GM20000 (cell line): ENCODE results near the gene SIGLEC9.

Experiments
- DNase-seq: peaks from one replicate; pipeline ENCODE4 v3.0.0; 2012; ENCODE audit warnings: low spot score
- TF ChIP-seq, protein P1 (sequence below): IDR thresholded peaks from 2 replicates; pipeline ENCODE4 v1.5.1; 2012; ENCODE audit warnings: mild to moderate bottlenecking, control low read depth; ENCODE audit errors: extremely low read depth, missing control alignments

Gene SIGLEC9

DNA sequence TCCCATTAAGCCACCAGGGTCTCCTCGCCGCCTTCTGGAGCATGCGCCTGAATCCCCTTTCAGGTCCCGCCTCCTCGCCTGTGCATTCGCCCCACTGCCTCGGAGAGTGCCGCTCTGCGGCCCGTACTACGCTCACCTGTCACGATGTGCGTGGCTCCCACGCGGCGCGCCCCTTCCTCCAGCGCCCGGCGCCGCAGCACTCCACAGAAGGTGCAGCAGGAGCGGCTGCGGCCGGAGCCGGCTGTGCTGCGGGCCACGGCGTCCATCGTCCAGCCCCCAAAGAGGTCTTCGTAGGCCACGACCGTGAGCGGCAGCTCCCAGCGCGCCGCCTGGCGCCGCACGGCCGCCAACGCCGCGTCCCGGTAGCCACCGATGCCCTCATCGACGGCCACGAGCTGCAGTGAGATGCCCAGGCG is 20.8 kb upstream of the SIGLEC9 start:
- DNase-seq: no peak
- TF ChIP-seq, protein P1, sequence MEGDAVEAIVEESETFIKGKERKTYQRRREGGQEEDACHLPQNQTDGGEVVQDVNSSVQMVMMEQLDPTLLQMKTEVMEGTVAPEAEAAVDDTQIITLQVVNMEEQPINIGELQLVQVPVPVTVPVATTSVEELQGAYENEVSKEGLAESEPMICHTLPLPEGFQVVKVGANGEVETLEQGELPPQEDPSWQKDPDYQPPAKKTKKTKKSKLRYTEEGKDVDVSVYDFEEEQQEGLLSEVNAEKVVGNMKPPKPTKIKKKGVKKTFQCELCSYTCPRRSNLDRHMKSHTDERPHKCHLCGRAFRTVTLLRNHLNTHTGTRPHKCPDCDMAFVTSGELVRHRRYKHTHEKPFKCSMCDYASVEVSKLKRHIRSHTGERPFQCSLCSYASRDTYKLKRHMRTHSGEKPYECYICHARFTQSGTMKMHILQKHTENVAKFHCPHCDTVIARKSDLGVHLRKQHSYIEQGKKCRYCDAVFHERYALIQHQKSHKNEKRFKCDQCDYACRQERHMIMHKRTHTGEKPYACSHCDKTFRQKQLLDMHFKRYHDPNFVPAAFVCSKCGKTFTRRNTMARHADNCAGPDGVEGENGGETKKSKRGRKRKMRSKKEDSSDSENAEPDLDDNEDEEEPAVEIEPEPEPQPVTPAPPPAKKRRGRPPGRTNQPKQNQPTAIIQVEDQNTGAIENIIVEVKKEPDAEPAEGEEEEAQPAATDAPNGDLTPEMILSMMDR: no peak

DNA sequence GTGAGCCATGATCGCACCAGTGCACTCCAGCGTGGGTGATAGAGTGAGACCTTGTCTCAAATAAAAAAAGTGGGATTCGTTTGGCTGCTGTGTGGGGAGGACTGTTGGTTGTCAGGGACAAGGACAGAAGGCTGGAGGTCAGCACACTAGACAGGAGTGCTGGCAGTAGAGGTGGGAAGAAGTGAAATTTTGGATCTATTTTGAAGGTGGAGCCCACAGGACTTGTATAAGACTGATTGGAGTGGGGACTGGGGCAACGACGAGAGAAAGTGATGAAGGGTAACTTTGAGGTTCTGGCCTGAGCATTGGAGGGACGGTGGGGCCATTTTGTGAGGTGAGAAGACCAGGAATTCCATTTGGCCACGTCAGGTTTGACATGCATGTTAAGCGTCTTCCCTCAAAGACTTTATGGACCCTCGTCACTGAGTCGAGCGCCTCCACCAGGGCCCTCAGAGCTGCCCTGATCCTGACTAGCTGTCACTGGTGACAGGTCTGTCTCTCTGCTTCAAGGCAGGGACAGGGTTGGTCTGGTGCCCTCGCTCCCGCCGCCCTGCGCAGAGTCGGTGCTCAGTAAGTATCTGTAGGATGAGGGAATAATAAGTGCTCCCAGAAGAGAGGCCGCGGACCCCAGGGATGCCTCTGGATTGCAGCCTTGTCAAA is 17.2 kb upstream of the SIGLEC9 start:
- no peak for DNase-seq
- TF ChIP-seq, protein P1: no peak

GRCh38 chr19:51108066-51108804 is 16.5 kb upstream of the SIGLEC9 start, which contains the start of gene CTU1:
Gene CTU1 (minus strand): TSS chr19:51108409. CDS start chr19:51104569, 3,840 bp downstream.
- TF ChIP-seq, protein P1: no peak

DNA sequence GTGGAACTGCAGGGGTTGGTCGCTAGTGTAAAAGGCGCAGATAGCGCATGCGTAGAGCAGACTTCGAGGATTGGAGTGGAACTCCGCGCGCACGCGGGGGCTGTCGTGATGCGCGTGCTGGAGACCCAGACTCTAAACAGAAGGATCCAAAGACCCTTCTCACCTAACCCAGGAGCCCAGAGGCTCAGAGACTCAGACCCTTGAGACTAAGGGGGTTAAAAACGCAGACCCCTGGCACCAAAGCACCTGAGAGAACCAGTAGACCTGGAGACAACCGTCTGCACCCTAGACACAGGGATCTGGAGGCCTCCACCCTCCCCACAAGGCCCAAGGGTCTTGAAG is 15.9 kb upstream of the SIGLEC9 start:
- TF ChIP-seq, protein P1: no peak
- no peak for DNase-seq

More at GRCh38 chr19:51108066-51108804, 16.5 kb upstream of the SIGLEC9 start, which contains the start of gene CTU1:
- DNase-seq: peak; percentile 97

- TF ChIP-seq, protein P1: no peak
- no peak for DNase-seq
These were observed 14.1 kb upstream of the SIGLEC9 start for GRCh38 chr19:51110666-51110971.

DNA sequence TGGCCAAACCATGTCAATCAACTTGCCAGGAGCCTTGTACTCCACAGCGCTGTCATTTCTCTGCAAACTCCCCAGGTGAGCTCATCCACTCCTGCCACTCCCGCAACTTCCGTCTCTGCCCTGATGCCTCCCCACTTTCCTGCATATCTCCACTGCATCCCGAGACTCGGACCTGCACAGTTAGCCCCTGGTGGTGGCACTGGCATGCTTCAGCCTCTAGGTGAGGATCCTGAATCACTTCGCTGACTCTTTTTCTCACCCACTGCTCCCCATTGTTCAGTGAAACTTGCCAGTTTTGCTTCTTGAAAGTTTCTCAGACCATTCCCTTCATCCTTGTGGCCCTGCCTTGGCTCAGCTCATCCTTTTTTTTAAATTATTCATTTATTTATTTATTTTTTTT is 13.1 kb upstream of the SIGLEC9 start:
- TF ChIP-seq, protein P1: no peak
- DNase-seq: no peak

GRCh38 chr19:51114087-51114729 is 10.5 kb upstream of the SIGLEC9 start:
- TF ChIP-seq, protein P1: no peak
- no peak for DNase-seq
